ENCODE results near the gene RAB33B.
"Not testable (repeated sequence)": the region's sequence is repeated elsewhere in the genome, so short reads cannot be mapped to it uniquely, and the experiment has no call there.

Gene RAB33B

GRCh38 chr4:139454111-139455045 is at the start of gene RAB33B:
Gene RAB33B, plus strand, starts transcription at chr4:139454121. Its CDS starts 75 bp downstream, at chr4:139454196.
- no peak for DNase-seq

GRCh38 chr4:139410312-139410711 is 43.6 kb upstream of the RAB33B start:
- no peak for DNase-seq

GRCh38 chr4:139414671-139415210 is 39.2 kb upstream of the RAB33B start:
- not testable (repeated sequence) for DNase-seq

GRCh38 chr4:139416073-139416673 is 37.7 kb upstream of the RAB33B start:
- DNase-seq: no peak

- DNase-seq: no peak
These were observed 34.5 kb upstream of the RAB33B start for GRCh38 chr4:139419388-139419914.

- DNase-seq: no peak
These were observed 33.3 kb upstream of the RAB33B start for GRCh38 chr4:139420652-139421051.

- DNase-seq: no peak
These were observed 17.8 kb upstream of the RAB33B start for GRCh38 chr4:139436122-139436521.

- no peak for DNase-seq
These were observed 15.8 kb upstream of the RAB33B start for GRCh38 chr4:139438141-139438540.

GRCh38 chr4:139441029-139441428 is 12.9 kb upstream of the RAB33B start:
- DNase-seq: no peak

- no peak for DNase-seq
These were observed 10.3 kb upstream of the RAB33B start for GRCh38 chr4:139443661-139444060.

GRCh38 chr4:139444881-139445280 is 9.0 kb upstream of the RAB33B start:
- not testable (repeated sequence) for DNase-seq

- DNase-seq: not testable (repeated sequence)
These were observed 6.8 kb upstream of the RAB33B start for GRCh38 chr4:139447078-139447477.

GRCh38 chr4:139450586-139450985 is 3.3 kb upstream of the RAB33B start:
- DNase-seq: no peak

- no peak for DNase-seq
These were observed 1.9 kb upstream of the RAB33B start for GRCh38 chr4:139451997-139452396.

GRCh38 chr4:139453041-139453370 is 915 bp upstream of the RAB33B start:
- DNase-seq: peak; percentile 70

- peak; percentile 96 for DNase-seq
These were observed 380 bp upstream of the RAB33B start for GRCh38 chr4:139453371-139454110.

GRCh38 chr4:139455126-139455538 is 1.2 kb downstream of the RAB33B start:
- DNase-seq: no peak

- DNase-seq: no peak
These were observed 3.4 kb downstream of the RAB33B start for GRCh38 chr4:139457318-139457717.

- no peak for DNase-seq
These were observed 4.6 kb downstream of the RAB33B start for GRCh38 chr4:139458543-139458942.

GRCh38 chr4:139458999-139459398 is 5.1 kb downstream of the RAB33B start:
- DNase-seq: no peak

GRCh38 chr4:139460565-139460964 is 6.6 kb downstream of the RAB33B start:
- DNase-seq: no peak

GRCh38 chr4:139461022-139461628 is 7.2 kb downstream of the RAB33B start:
- no peak for DNase-seq

GRCh38 chr4:139464512-139464911 is 10.6 kb downstream of the RAB33B start:
- DNase-seq: not testable (repeated sequence)

Data from activated CD4-positive, alpha-beta T cell treated with anti-CD3 and anti-CD28 coated beads, Interleukin-2, amount 50 U/mL, for 1 hour (primary cell).